ENCODE results near the gene KCNG2. TPM values are rescaled to one million over a fixed set of nuclear protein-coding genes. Genes with fewer than 3 reads are reported as not detected.

The KCNG2 gene
- total RNA-seq, 1 donor from 2014 or later = not detected

DNA sequence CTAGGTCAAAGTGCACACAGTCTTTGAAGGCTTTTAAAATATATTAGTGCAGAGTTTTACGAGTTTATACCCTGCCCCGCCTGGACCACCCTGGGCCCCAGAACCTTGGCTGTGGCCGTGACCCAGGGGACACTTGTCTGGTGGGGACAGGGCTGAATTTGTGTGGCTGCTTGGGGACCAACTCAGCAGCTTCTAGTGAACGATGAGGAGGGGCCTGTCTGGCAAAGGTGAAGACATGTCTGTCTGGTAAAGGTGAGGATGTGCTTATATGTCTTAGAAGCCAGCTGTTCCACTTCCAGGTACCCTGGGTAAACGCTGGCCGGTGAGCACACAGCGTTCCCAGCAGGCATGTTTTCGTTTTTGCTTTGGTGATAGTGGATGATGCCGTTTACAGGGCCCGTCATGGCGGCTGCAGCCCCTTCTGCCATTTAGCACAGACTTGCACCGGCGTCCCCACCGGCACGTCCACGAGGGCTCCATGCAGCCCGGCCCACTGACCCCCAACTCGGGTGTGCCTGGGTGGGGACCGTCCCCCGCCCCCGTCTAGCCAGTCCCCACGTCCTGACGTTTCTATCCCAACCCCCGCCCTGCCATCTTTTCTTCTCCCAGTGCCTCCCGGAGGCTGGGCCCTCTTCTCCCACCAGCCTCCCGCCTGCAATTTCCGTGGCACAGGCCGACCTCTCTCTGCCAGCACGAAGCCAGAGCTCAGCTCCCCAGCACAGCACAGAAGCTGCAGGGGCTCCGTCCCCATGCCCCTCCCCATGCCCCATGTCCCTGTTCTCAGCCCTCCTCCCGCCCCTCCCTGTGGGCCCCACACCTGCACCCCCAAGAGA is 85.9 kb downstream of the KCNG2 start:
- intact Hi-C loops (cut with micrococcal nuclease) = no loop called here

DNA sequence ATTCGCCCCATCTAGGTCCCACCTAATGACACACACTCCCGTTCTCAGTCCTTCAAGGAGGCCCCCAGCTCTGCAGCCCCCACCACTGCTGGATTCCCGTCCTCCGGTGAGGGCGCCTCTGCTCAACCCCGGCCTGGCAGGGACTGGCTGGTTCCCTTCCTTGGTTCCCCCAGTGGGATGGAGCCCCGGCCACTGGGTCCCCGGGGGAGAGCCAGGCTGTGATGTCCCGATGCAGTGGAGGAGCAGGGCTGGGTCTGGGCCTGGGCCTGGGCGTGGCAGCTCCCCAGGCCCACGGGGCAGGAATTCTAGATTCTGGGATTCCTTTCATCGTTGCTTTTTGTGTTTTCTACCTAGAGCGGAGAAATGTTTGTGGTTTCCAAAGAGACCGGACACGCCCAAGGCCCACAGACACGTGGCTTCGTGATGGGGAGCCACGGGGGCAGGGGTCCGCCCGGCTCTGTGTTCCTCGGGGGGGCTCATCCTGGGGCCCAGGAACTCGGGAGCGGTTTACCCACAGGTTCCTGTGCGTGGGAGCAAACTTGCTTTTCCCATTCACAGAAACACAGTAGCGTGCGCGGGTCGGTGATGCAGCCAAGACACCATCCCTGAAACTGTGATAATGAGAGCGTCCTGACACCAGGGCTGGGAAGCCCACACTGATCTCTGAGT is 86.7 kb downstream of the KCNG2 start:
- intact Hi-C loops (cut with micrococcal nuclease) = no loop called here

DNA sequence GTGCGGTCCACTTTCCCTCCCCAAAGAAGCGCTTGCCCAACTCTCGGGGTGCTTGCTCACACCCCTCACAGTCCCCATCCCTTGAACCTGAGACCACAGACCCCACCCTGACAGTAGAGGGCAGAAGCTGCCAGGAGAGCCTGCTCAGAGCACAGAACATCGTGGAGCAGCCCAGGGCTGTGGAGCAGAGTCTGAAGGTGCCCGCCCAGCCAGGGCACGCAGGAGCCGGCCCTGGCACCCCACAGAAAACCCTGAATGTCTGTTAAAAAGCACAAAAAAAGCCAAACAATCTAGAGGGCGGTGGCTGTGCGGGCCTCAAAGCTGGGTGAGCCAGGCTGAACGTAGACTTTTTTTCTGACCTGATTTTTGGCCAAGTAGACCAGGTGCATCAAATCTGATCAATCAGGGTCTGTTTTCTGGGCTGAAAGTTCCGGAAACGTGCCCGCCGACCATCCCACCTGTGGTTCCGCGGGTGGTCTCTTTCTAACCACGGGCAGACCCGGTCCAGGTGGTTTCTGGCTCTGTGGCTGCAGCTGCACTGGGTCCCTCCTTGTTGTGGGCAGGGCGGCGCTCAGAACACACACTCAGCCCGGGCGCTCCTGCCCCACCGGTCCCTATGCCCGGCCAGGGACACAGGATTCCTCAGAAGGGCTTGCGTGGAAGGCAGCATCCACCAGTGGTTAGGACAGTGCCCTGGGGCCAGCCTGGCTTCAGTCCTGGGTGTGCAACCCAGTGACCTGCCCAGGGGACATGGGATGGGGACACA is 87.4 kb downstream of the KCNG2 start:
- intact Hi-C loops (cut with micrococcal nuclease) = no loop called here

DNA sequence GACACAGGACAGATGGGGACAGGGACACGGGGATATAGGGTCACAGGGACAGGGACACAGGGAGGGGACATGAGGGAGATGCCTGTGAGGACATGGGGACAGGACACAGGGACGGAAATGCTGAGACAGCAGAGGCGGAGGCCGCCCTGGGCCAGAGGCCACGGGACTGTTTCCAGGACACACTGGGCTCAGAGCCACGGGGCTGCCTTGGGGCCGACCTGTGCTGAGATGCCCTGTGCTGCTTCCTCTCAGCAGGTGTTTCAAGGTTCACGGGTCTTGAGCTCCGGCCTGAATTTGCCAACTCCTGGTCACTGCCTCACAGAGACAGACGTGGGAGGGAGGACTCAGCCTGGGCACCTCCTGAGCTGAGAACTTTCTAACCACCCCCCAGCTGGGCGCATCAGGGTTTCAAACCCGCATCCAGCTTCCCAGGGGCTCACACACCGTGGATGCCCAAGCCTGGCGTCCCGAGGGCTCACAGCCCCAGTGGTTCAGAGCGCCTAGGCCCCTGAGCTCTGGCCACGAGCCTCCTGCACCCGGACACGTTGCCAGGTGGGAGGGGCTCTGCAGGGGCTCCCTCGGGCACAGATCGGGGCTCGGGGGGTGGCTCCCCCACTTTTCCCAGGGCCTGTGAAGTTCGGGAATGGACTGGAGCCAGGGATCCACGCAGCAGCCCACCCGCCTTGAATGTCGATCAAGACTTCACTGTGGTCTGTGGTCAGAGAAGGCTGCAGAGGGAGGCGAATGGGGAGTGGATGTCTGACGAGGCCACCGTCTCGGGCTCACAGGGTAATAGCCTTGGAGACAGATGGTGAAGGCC is 89.7 kb downstream of the KCNG2 start:
- intact Hi-C loops (cut with micrococcal nuclease) = no loop called here

DNA sequence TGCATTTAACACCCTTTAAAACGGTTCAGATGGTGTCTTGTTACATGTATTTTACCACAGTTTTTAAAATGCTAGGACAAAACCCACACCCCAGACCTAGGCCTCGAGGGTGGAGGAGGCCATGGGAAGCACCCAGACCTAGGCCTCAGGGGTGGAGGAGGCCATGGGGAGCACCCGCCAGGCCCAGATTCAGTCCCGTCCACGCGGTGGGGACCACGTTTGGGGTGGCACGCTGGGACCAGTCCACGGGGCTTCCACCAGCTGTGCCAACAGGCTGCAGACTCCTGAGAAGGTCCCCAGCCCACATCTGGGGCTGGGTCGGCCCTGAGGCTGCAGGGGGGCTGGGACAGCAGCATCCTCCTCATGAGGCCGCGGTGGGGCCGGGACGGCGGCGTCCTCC is 90.3 kb downstream of the KCNG2 start:
- intact Hi-C loops (cut with micrococcal nuclease) = no loop called here

DNA sequence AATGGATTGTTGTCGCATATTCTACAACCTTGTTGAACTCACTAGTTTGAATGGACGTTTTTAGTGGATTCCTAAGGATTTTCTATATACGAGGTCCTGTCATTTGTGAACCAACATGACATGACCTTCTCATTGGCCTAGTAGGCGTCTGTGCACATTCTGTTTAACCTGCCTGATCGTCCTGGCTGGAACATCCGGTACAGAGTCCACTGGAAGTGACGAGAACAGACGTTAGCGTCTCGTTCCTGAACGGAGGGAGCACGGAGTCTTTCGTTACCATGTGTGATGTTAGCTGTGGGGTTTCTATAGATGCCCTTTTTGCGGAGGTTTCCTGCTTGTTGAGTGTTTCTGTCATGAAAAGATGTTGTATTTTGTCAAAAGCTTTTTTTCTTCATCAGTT is 91.8 kb downstream of the KCNG2 start:
- intact Hi-C loops (cut with micrococcal nuclease) = no loop called here

DNA sequence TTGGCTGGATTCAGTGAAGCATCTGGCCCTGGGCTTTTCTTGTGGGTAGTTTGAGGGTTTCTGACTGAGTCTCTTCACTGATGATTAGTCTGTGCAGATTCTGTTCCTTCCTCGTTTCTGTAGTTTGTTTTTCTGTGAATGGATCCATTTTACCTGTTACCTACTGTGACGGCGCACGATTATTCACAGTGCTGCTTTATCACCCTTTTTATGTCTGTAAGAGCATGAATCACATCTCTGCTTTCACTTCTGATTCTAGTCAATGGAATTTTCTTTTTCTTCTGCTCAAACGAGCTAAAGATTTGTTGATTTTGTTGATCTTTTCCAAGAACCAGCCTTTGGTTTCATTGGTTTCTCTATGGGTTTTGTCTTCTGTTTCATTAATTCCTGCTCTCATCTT is 92.9 kb downstream of the KCNG2 start:
- intact Hi-C loops (cut with micrococcal nuclease) = no loop called here

DNA sequence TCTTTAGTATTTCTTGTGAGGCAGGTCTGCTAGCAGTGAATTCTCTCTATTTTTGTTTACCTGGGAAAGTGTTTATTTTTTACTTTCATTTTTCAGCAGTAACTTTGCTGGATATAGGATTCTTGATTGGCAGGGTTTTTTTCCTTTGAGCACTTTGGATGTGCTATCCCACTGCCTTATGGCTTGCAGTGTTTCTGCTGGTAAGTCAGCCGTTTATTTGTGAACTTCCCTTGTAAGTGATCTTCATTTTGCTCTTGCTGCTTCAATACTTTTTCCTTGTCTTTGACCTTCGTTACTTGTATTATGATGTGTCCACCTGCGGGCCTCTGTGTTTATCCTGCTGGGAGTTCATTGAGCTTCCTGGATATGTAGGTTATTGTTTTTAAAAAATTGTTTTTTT is 99.0 kb downstream of the KCNG2 start:
- intact Hi-C loops (cut with micrococcal nuclease) = no loop called here

DNA sequence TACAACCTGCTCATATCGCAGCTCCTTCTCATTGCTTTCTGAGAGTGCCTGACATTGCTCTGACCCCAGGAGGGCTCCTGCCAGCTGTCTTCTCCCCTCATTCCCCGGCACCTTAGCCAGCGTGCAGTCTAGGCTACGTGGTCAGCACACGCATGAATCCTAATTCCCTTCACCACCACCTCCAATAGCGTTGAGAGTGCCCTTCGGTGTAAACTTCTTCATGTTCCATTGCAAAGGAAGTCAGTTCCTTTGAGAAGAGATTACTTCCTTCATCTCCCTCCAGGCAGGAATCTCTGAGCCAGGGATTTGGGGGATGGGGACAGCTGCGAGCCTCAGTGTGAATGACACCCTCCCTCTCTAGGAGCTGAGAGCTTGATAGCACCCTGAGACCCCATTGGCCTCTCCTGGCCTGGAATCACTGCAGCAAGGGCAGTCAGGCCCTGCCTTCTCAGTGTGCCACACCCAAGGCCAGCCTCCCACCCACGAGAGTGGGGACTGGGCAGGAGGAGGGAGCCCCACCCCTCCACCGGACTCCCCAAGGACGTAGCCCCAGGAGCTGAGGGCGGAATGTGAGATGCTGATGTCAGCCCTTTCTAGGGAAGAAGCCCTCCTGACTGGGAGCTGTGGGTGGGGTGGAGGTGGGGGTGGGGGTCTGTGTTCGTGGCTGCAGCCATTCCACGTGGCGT is 100.3 kb downstream of the KCNG2 start:
- intact Hi-C loops (cut with micrococcal nuclease) = no loop called here

DNA sequence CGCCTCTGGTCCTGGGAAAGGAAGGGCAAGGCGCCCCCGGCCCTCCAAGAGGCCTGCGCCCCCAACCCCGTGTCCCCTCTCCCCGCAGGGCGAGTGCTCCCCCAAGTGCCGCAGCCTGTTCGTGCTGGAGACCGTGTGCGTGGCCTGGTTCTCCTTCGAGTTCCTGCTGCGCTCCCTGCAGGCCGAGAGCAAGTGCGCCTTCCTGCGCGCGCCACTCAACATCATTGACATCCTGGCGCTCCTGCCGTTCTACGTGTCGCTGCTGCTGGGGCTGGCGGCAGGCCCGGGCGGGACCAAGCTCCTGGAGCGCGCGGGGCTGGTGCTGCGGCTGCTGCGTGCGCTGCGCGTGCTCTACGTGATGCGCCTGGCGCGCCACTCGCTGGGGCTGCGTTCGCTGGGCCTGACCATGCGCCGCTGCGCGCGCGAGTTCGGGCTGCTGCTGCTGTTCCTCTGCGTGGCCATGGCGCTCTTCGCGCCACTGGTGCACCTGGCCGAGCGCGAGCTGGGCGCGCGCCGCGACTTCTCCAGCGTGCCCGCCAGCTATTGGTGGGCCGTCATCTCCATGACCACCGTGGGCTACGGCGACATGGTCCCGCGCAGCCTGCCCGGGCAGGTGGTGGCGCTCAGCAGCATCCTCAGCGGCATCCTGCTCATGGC is 101.3 kb downstream of the KCNG2 start:
- intact Hi-C loops (cut with micrococcal nuclease) = no loop called here

DNA sequence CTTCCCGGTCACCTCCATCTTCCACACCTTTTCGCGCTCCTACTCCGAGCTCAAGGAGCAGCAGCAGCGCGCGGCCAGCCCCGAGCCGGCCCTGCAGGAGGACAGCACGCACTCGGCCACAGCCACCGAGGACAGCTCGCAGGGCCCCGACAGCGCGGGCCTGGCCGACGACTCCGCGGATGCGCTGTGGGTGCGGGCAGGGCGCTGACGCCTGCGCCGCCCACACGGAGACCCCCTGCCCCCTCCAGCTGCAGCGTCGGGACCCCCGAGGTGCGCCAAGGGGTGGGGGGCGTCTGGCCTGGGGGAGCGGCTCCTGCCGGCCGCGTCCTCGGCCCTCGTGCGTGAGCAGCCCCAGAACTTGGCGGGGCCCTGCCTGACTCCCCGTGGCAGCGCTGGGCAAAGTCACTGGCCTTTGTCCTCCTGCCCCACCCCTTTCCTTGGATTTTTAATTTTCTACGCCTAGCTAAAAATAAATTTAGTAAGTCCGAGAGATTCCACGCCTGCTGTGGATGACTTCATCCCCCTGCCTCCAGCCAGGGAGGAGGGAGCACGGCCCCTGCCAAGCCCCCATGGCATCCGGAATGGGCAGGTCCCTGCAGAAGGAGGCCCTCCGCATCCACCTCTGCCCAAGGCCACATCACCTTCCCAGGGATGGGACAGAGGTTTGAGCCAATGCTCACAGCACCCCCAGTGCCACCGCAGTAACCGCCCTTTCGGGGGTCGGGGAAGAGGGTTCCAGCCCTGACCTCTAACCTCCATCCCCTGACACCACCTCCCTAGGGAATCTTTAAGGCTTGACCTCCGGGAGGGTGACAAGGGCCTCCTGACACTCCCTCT is 102.1 kb downstream of the KCNG2 start:
- intact Hi-C loops (cut with micrococcal nuclease) = no loop called here

DNA sequence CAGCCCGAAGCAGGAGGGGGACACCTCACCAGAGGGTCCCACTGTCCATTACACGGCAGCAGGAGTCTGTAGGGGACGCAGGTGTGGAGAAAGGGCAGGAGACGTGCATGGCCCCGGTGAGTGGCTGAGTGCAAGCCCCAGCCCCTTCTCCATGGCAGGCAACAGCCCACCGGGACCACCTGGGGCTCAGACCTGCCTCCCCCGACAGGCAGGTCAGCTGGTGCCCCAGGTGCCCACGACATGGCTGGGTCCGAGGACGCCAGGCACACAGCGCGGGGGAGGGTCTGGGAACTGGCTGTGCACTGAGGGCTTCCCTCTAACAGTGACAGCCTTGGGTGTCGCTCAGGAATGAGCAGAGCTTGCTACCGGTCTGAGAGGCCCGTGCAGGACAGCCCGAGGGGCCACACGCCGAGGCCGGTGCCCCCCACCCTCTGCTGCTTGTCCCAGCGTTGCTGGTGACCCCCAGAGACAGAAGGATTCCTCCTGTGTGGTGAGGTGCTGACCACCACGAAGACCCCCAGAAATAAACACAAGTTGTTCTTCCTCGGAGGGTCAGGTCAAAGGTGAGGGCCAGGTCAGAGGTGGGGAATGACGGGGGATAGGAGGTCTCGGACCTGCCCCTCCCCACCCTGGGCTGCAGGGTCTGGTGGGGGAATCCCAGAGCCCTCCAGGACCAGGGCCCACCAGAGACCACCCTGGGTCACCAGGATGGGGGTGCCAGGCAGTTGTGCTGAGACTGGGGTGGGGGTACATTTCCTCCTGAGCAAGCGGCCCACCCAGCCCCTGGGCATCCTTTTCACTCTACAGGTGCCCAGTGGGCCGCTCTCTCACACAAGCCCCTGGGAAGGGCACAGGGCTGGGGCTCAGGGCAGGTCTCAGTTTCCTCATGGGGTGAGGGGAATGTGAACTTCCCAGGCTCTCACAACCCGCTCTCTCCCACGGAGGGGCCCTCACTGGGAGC is 103.2 kb downstream of the KCNG2 start:
- intact Hi-C loops (cut with micrococcal nuclease) = no loop called here

DNA sequence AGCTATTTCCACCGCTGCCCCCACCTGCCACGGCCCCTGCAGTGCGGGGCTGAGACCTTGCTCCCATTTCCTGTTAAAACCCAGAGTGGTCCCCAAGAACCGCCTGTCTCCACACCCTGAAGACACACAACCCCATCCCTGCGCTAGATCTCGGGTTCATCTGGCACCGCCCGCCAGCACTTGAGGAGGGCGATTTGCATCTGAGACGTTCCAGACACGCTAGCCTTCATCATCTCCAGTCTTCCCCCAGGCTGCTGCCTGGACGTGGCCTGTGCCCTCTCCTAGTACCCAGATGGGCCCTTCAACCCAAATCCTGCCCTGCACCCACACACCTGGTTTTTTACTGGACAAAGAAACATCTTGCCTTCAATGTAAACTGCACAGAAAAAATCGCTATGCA is 103.9 kb downstream of the KCNG2 start:
- intact Hi-C loops (cut with micrococcal nuclease) = no loop called here

DNA sequence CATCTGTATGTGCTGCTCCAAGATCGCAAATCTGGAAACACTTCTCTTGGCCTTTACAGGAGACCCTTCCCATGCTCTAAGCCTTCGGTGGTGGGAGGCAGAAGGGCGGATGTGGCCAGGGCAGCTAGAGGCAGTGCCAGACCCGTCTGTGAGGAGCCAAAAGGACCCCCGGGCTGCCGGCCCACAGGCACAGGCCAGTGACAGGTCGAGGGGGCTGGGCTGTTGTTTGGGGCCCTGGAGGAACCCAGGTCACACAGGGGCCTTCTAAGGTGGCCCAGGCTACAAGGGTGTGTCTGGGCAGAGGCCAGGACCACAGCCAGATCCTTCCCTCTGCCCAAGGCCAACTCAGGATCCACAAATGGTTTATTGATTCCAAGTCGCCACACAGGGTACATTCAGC is 104.3 kb downstream of the KCNG2 start:
- intact Hi-C loops (cut with micrococcal nuclease) = no loop called here

DNA sequence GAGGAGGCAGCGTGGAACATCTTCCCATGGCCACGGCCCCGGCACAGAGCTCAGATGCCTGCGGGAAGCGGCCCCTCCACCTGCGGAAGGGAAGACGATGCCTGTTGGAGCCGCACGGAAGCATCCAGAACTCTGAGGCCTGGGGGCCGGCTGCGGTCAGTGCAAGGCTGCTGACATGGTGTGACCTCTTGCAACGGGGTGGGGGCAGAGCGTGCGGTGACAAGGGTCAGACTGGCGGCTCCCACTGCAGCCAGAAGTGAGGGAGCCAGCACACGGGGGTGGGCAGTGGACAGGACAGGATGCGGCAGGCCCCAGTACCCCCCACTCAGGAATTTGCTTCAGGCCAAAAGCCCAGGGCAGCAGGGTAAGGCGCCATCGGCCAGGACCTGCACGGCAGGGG is 104.9 kb downstream of the KCNG2 start:
- intact Hi-C loops (cut with micrococcal nuclease) = no loop called here

DNA sequence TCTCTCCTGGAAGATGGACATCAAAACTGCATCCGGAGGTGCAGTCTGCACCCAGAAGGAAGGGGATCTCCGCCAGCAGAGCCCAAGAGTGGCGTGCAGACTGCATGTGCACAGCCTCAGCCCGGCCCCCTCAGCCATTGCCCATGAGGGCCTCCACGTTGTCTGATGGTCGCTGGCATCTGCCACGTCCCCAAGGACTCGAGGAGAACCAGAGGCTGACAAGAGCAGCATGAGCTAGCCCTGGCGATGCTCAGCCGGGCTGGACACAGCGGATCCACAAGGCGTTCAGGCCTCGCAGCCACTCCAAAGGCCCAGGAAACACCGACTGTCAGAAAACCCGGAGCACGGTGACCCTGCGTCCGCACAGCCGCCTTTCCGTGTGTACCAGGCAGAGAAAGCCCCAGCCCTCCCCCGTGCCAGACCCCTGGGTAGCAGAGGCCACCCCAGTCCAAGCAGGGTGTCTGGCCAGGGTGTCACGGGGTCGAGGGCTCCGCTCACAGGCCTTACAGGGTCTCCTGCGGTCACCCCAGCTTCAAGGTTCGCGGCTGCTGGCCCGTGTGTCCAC is 105.4 kb downstream of the KCNG2 start:
- intact Hi-C loops (cut with micrococcal nuclease) = no loop called here

DNA sequence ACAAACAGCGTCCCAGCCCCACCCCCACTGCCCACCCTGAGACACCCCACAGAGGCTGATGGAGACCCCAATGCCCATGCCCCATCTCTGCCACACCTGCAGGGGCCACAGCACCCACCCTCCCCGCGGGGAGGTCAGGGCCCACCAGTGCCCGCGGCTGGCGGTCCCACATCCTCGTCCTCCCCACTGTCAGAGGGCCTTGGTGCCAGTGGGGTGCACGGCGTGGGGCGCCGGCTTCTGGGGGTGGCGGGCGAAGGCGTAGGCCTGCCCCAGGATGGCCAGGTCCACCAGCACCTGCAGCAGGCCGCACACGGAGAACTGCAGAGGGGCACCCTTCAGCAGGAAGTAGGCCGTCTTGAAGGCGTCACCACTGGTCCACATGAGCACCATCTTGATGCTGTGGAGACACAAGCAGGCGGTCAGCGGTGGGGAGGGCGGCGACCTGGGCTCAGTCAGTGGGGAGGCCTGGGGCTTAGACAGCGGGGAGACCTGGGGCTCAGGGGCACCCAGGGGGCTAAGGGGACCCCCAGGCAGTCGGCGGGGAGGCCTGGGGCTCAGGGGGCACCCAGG is 106.1 kb downstream of the KCNG2 start:
- intact Hi-C loops (cut with micrococcal nuclease) = no loop called here
